Measurements from ENCODE around the gene MAPK14. TPM values are rescaled to one million over a fixed set of nuclear protein-coding genes. Genes with fewer than 3 reads are reported as not detected.

The MAPK14 gene
- total and polyA plus RNA-seq, 2 of the 4 experiments (the other 2 are of a cell fraction): 28.4 to 74.4 TPM

DNA sequence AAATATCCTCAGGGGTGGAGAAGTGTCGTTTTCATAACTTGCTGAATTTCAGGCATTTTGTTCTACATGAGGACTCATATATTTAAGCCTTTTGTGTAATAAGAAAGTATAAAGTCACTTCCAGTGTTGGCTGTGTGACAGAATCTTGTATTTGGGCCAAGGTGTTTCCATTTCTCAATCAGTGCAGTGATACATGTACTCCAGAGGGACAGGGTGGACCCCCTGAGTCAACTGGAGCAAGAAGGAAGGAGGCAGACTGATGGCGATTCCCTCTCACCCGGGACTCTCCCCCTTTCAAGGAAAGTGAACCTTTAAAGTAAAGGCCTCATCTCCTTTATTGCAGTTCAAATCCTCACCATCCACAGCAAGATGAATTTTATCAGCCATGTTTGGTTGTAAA is 82.4 kb downstream of the MAPK14 start:
- Histone ChIP-seq H2BK5ac (ENCODE audit: low read depth, low read length, poor library complexity, severe bottlenecking) (no peak overlapping the region), H2AK9ac (replicated peaks; ENCODE audit: low read depth, low read length, poor library complexity) (no peak overlapping the region), H3K56ac (ENCODE audit: extremely low read depth, insufficient read depth, low read length) (no peak overlapping the region), H3K79me1 (ENCODE audit: low read depth in 1 of 2, low read length in 2 of 2) (peaks cover 0 to 12% of the 10 kb centered on the region in 2 experiments; a peak in 2 of 4 replicates), H3K9ac (ENCODE audit: low read depth, low read length) (no peak overlapping the region), H2AFZ (replicated peaks; ENCODE audit: low read length, poor library complexity) (no peak overlapping the region), H4K8ac (ENCODE audit: low read depth in 2 of 2, low read length in 2 of 2) (no peak overlapping the region), H3K36me3 (ENCODE audit: control insufficient read depth, insufficient read depth, low read length) (peaks cover 26% of the 10 kb centered on the region), H3K4me2 (ENCODE audit: low read depth, low read length) (no peak overlapping the region), H2BK15ac (ENCODE audit: low read depth, low read length) (no peak overlapping the region), H3K4me3 (ENCODE audit: insufficient read depth, low read depth, low read length) (no peak overlapping the region), H3K23ac (ENCODE audit: low read depth, low read length) (no peak overlapping the region), H3K4me1 (ENCODE audit: control insufficient read depth, insufficient read depth, low read length) (no peaks in the 10 kb centered on the region), H3K4ac (ENCODE audit: low read depth, low read length) (no peak overlapping the region), H2AK5ac (ENCODE audit: low read depth, low read length) (no peak overlapping the region), H4K91ac (ENCODE audit: insufficient read depth, low read depth, low read length) (no peak overlapping the region), H3K18ac (ENCODE audit: low read depth, low read length) (no peak overlapping the region), H2BK120ac (ENCODE audit: low read depth, low read length) (no peak overlapping the region), H3K14ac (replicated peaks; ENCODE audit: low read depth, low read length) (no peak overlapping the region), H2BK20ac (ENCODE audit: low read depth, low read length) (no peak overlapping the region), H3K27ac (ENCODE audit: insufficient read depth, low read length) (no peak overlapping the region), H4K5ac (ENCODE audit: low read depth, low read length) (no peak overlapping the region), H4K20me1 (ENCODE audit: insufficient read depth, low read length) (no peaks in the 10 kb centered on the region), H3K27me3 (ENCODE audit: control insufficient read depth, insufficient read depth, low read length) (no peaks in the 10 kb centered on the region), H3K9me1 (ENCODE audit: insufficient read depth, low read length) (peaks cover 3% of the 10 kb centered on the region; the same call in 1 of the 2 replicates), H3K9me3 (ENCODE audit: control insufficient read depth, insufficient read depth, low read length) (no peaks in the 10 kb centered on the region)
- ATAC-seq (ENCODE audit: low read depth) (no peak), DNase-seq (no peak)
- ChIA-PET POLR2A (ENCODE audit: unreplicated experiment) (no interaction called here), CTCF (interaction anchor here (0.5 kb wide), 1 partner anchor 18 kb away, joined by 3 read pairs; no protein-coding TSS in a partner anchor)
- TF ChIP-seq SMC3 (IDR thresholded peaks at IDR 0.05; ENCODE audit: low read depth, low read length) (no peak), BHLHE40 (IDR thresholded peaks at IDR 0.05; ENCODE audit: low read depth, low read length) (no peak), CEBPB (IDR thresholded peaks at IDR 0.05; ENCODE audit: low read depth, low read length) (no peak), RCOR1 (IDR thresholded peaks at IDR 0.05; ENCODE audit: insufficient replicate concordance, low read length) (no peak), MXI1 (IDR thresholded peaks at IDR 0.05; ENCODE audit: borderline replicate concordance, low read depth, low read length) (no peak), CHD1 (IDR thresholded peaks at IDR 0.05; ENCODE audit: low read depth, low read length) (no peak), RFX5 (IDR thresholded peaks at IDR 0.05; ENCODE audit: low read depth, low read length) (no peak), NFE2L2 (IDR thresholded peaks at IDR 0.05; ENCODE audit: low read depth, low read length) (no peak), POLR2A (IDR thresholded peaks at IDR 0.05; ENCODE audit: low read depth, low read length) (no peak), MAFK (IDR thresholded peaks at IDR 0.05; ENCODE audit: low read depth, low read length) (no peak), MAZ (IDR thresholded peaks at IDR 0.05; ENCODE audit: borderline replicate concordance, low read depth, low read length) (no peak), FOS (IDR thresholded peaks at IDR 0.05; ENCODE audit: low read depth, low read length) (no peak)
- TF ChIP-seq, protein P1, sequence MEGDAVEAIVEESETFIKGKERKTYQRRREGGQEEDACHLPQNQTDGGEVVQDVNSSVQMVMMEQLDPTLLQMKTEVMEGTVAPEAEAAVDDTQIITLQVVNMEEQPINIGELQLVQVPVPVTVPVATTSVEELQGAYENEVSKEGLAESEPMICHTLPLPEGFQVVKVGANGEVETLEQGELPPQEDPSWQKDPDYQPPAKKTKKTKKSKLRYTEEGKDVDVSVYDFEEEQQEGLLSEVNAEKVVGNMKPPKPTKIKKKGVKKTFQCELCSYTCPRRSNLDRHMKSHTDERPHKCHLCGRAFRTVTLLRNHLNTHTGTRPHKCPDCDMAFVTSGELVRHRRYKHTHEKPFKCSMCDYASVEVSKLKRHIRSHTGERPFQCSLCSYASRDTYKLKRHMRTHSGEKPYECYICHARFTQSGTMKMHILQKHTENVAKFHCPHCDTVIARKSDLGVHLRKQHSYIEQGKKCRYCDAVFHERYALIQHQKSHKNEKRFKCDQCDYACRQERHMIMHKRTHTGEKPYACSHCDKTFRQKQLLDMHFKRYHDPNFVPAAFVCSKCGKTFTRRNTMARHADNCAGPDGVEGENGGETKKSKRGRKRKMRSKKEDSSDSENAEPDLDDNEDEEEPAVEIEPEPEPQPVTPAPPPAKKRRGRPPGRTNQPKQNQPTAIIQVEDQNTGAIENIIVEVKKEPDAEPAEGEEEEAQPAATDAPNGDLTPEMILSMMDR (conservative IDR thresholded peaks at IDR 0.05; ENCODE audit: low read depth, low read length): no peak
- TF ChIP-seq, protein P2, sequence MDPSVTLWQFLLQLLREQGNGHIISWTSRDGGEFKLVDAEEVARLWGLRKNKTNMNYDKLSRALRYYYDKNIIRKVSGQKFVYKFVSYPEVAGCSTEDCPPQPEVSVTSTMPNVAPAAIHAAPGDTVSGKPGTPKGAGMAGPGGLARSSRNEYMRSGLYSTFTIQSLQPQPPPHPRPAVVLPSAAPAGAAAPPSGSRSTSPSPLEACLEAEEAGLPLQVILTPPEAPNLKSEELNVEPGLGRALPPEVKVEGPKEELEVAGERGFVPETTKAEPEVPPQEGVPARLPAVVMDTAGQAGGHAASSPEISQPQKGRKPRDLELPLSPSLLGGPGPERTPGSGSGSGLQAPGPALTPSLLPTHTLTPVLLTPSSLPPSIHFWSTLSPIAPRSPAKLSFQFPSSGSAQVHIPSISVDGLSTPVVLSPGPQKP (IDR thresholded peaks at IDR 0.05; ENCODE audit: borderline replicate concordance, low read depth, low read length): no peak
- TF ChIP-seq, protein P3, sequence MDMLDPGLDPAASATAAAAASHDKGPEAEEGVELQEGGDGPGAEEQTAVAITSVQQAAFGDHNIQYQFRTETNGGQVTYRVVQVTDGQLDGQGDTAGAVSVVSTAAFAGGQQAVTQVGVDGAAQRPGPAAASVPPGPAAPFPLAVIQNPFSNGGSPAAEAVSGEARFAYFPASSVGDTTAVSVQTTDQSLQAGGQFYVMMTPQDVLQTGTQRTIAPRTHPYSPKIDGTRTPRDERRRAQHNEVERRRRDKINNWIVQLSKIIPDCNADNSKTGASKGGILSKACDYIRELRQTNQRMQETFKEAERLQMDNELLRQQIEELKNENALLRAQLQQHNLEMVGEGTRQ (IDR thresholded peaks at IDR 0.05; ENCODE audit: low read depth, low read length): no peak
- no CpG with 5 or more reads among the region's 3 CpGs for WGBS, 2 experiments (ENCODE audit: extremely low coverage in 2 of 2, insufficient read length in 1 of 2)
- in situ Hi-C loops (cut with MboI; ENCODE audit: low sequenced_read_pairs) (no loop called here), dilution Hi-C loops (cut with HindIII; ENCODE audit: low sequenced_read_pairs, unreplicated experiment) (no loop called here), intact Hi-C loops (cut with micrococcal nuclease) (no loop called here)
- BruUV-seq (replicated peaks): TSS peak; percentile 61
